ENCODE data around the gene MRNIP.

MRNIP gene, protein sequence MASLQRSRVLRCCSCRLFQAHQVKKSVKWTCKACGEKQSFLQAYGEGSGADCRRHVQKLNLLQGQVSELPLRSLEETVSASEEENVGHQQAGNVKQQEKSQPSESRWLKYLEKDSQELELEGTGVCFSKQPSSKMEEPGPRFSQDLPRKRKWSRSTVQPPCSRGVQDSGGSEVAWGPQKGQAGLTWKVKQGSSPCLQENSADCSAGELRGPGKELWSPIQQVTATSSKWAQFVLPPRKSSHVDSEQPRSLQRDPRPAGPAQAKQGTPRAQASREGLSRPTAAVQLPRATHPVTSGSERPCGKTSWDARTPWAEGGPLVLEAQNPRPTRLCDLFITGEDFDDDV

DNA sequence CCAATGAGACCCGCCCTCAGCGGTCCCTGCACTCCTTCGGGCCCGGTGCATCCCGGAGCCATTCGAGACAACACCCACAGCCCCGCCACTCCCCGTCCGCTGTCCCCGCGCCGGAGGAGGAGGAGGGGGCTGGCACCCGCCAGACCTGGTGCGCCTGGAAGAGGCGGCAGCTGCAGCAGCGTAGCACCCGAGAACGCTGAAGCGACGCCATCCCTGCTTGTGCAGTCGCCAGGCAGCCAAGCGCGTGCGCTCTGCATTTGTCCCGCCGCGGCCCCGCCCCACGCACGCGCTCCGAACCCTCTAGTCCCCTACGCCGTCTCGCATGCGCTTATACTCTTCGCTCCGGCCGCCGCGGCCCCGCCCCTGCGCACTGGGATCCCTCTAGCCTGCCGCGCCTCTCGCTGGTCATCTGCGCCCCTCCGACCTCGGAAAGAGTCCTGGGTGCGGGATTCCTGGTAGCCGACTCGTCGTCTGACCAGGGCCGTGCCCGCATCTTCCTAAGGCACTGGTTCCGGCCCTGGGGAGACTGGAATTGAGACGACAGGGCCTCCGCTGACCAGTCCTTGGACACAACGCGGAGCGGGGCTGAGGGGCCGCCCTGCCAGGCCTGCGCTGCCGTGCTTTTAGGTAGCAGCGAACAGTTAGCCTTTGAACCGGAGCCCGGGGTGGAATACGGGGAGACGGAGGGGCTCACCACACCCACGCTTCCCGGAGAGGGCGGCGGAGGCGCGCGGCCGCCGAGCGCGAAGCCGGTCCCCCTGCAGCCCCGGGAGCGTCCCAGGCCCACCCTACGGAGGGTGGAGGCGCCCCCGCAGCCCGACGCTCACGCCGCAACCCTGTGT lies at the start of gene MRNIP:
MRNIP (minus strand) TSS at position 232 of the 842 bp plus-strand sequence; CDS start at position 211, 21 bp downstream.
- peak; percentile 88 to 93 for DNase-seq (ENCODE audit: low read depth in 2 of 2)

DNA sequence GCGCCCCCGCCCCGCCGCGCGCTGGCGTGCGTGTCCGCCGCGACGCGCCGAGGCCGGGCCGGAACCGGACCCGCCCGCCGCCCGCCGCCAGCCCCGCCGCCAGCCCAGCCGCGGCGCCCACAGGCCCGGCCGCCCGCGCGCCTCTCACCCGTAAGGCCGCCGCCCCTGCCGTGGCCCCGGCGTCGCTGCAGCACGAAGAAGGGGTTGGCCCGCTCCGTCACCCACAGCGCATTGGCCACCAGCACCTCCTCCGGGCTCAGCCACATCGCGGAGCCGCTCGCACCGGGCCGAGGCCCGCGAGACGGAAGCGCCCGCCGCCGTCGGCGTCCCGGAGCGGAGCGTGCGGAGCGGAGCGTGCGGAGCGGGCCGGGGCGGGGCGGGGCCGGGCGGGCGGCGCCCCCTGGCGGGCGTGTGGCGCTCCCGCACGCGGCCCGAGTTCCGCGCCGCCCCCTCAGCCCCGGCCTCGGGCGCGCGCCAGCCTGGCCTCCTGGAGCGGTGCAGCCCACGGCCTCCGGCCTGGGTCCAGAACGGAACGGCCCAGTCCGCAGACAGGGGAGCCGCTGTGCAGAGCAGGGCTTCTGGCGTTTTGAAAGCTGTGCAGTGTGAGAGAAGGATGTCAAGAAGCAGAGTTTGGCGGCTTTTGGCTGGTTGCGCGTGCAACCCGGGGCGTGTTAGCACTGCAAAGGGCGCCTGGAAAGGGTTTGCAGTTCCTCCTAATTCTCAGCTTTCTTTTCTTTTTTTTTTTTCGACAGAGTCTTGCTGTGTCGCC lies 49.1 kb upstream of the MRNIP start, which contains the start of gene TBC1D9B:
TBC1D9B (minus strand) TSS at position 342 of the 769 bp plus-strand sequence; CDS start at position 266, 76 bp downstream.
- DNase-seq (ENCODE audit: low read depth in 2 of 2) = peak; percentile 51 to 61

DNA sequence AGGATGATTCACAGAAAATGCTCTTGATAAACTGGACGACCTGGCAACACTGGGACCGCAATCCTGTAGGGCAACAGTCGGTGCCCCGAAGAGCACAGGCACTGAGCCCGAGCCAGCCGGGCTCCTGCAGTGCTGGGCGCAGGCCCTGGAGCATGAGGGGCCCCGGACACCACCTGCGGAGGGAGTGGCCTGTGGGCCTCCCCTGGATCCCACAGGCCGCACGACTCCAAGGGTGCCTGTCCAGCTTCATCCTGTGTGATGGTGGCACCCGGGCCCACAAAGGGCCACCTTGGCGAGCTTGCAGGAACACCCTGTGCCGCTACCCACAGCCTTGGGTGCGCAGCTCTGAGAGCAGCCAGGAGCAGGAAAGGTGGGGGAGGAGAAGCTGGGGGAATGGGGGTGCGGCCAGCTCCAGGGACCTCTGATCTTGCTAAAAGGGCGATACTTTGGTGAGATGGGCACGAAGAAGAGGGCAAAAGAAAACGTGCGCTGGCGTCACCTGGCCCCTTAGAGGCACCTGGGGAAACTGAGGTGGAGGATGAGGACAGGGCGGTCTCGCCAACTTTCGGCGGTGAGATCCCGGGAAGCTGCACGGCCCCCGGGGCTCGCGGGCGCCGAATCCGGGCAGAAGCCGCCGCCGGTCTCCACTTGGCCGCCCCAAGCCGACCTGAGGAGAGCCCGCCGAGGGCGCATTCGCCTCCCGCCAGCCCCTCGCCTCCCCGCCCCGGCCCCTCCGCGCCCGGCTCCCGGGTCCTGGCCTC lies 48.4 kb upstream of the MRNIP start:
- DNase-seq (ENCODE audit: low read depth in 2 of 2) = peak; percentile 13 to 19

DNA sequence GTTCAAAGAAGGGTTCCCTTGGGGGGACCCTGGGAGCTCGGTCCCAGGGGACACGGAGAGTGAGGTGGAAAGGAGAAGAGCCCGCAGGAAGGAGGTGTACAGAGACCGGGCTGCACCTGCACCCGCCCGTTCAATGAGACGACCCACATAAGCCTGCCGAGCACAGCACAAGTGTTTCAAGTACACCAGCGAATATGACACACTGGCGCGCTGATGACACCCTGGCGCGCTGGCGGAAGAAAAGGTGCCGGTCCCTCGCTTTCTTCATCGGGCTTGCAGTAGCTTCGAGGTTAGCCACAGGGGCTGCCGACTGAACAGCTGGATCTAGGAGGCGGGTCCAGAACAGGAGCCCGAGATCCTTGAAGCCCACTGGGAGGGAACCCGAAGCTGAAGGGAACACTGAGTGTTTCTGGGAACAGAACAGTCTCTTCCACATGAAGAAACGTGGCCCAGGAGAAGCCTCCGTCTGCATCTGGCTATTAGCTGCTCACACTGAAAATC lies 47.7 kb upstream of the MRNIP start:
- no peak for DNase-seq (ENCODE audit: low read depth in 2 of 2)

DNA sequence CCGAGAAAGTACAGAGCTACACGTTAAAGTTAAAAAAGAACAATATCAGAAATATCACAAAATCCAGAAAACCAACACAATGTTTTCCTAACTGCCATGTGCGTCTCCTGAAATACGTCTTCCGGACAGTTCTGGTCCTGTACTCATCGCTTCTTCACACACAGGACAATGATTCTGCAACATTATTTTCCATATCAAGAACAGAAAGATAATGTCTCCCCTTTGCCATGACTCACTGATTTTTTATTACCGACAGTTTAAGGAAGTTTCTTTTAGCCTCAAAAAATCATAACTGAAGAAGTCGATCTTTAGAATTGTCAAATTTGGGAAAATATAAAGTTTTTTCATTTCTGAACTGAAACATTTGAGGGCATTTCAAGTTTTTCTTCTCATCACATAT lies 46.5 kb upstream of the MRNIP start:
- no peak for DNase-seq (ENCODE audit: low read depth in 2 of 2)

DNA sequence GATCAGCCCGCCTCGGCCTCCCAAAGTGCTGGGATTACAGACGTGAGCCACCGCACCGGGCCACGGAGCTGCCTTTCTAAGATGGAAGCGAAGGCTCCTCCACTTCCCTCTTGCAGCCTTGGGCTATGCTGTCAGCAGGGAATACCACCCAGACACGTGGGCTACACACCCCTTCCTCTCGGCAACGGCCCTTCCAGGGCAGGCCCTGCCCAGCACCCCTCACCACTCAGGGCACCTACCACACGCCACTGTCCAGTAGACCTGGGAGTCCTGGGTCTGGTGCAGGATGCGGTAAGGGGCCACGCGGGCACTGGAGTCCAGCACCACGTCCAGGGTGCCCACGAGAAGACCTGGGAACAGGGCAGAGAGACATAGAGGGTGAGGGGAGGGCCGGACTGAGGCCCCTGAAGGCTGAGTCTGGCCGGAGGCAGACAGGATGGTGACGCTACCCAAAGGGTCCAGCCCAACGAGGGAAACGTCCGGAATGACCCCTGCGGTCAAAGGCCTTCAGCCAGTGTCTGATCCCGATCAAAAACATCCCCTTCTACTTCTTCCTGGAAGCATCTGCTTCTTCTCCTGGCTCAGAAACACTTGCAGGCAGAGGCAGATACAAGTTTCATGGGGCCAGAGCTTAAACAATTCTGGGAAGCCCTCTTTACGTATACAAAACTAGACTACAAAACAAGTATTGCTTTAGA lies 46.0 kb upstream of the MRNIP start:
- no peak for DNase-seq (ENCODE audit: low read depth in 2 of 2)

DNA sequence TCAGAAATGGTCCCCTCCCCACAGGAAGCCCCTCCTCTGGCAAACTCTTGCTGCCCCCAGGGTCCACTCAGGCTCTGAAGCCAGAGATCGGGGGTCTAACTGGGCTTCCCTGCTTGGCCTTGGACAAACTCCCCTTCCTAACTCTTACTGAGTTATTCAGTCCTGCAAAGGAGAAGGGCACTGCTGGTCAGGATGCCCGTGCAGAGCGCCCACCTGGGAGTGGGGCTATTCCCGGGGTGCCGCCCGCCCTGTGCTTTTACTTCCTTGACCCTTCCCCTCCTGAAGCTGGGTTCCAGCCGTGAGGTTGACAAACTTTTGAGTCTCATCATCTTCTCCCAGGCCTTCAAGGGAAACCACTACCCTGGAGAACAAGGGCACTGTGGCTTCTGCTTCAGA lies 44.1 kb upstream of the MRNIP start:
- DNase-seq (ENCODE audit: low read depth in 2 of 2) = no peak

DNA sequence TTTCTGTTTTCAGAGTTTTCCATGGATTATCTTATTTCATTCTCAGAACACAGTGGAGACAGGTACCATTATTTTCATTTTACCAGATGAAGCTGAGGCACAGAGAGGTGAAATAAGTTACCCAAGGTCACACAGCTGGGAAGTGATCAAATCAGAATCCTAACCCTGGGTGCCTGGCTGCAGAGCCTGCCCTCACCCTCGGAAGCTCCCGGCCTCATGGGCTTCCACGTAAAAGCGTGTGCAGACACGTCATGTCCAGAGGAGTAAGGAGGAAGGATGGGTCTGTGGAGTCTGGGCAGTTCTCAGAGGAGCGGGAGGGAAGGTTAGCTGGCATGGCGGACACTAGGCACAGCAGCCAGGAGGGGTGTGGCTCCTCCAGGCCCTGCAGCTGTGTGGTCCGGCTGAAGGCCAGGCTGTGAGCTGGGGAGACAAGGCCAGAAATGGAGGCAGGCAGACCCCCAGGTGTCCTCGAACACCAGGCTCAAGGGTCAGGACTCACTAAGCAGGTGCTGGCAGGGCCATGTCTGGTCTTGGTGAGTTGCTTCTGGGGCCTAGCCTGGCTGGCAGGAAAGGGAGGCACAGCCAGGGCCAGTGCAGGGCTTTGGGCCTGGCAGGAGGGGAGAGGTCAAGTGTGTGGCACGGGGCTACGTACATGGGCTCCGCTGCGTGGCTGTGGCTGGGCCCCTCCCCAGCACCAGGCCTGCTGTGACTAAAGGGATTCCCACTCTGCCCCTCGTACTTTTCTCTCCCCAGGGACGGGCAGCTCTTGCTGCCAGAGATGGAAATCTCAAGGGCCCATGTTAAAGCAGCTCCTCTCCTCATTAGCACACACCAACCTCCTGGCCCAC lies 43.5 kb upstream of the MRNIP start:
- no peak for DNase-seq (ENCODE audit: low read depth in 2 of 2)

DNA sequence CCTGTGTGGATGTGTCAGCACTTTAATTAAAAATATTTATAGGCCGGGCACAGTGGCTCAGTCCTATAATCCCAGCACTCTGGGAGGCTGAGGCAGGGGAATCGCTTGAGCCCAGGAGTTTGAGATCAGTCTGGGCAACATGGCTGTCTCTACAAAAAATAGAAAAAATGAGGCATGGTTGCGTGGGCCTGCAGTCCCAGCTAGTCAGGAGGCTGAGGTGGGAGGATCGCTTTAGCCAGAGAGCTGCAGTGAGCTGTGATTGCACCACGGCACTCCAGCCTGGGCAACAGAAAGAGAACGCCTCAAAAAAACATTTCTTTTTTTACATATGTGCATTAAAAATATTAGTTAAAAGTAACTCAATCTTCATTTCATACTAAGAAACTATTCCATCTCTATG lies 42.8 kb upstream of the MRNIP start:
- no peak for DNase-seq (ENCODE audit: low read depth in 2 of 2)

DNA sequence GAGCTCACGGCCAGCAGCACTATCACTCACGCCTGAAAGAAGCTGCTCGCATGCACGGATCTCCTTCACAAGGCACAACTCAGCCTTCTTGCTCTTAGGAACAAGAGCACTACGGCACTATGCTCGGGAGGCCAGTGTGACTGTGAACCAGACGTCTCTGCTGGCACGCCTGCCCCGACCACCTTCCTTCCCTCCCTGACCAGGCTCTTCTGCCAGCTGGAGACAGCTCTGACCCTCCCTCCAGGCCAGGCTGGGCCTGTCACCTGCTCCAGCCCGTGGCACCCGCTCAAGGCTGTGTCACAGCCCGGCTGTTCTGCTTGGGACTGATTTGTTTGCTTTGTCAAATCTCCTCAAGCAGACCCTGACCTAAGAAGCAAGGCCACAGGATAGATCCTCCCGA lies 42.1 kb upstream of the MRNIP start:
- no peak for DNase-seq (ENCODE audit: low read depth in 2 of 2)

DNA sequence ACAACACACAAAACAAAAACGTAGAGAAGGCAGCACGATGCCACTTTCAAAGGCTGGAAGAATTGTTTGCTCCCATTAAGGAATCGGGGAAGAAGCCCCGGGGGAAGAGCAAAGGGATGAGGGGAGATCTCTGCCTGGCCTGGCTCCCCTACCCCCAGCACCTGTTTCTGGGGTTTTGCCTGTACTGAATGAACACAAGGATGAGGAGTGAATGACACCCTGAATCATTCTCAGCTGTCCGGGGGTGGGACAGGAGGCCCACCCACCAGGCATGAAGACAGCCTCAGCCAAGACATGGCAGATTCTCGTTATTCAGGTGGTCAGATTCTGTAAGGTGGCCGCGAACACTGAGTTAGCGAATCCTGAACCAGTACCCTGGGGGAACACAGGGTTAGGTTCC lies 41.6 kb upstream of the MRNIP start:
- DNase-seq (ENCODE audit: low read depth in 2 of 2) = no peak

DNA sequence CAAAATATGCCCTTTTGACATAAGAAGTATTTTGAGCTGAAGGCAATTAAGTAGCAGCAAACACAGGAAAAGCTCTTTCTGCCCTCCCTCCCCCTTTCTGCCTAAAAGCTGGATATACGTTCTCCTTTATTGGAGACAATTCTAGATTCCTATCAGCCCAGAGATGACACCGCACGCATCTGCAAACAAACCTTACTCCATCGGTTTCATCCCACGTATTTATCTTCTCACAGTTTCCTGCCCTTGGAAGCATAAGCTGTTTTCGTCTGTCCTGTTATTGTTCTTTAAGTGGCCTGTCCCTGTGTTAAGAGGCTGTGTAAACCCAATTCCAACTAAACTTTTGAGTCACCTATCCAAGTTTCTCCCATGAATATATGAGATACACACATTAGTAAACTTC lies 37.2 kb upstream of the MRNIP start:
- DNase-seq (ENCODE audit: low read depth in 2 of 2) = no peak

DNA sequence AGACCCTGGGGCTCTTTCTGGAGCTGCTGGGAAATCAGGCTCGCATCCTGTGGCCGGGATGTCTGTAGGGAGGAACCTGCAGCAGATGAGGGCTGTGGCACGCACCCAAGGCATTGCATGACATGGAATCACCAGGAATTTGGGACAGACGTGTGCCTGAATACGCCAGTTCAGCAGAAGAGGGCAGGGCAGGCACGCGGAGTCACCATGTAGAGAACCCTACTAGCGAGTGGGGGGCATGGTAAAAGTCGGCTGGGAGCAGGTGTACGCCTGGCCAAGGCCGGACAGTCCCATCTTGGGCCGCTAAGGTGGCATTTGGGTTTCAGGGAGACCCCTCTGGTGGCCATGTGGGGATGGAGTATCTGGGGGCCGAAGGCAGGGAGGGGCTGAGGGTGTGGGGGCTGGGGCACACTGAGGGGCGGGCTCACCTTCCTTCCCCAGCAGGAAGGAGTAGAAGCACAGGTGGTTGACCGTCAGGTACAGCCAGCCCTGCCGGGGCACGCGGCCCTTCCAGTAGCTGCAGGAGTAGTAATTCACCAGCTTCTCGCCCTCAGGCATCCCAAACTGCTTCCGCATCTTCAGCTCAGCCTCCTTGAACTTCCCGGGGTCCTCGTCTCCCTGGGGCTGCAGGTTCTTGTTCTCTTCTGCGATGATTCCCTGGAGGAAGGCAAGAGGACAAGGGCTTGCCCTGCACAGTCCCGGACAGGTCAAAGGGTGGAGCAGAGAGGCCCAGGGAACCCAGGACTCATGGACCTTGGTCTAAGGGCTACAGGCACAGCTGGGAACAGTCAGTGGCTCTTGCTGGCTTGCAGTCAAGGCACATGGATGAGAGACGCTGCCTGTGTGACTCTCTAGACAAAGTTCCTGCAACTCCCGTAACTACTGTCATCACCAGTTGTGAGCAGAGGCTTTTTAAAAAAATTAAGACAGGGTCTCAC lies 35.6 kb upstream of the MRNIP start:
- DNase-seq (ENCODE audit: low read depth in 2 of 2) = no peak

DNA sequence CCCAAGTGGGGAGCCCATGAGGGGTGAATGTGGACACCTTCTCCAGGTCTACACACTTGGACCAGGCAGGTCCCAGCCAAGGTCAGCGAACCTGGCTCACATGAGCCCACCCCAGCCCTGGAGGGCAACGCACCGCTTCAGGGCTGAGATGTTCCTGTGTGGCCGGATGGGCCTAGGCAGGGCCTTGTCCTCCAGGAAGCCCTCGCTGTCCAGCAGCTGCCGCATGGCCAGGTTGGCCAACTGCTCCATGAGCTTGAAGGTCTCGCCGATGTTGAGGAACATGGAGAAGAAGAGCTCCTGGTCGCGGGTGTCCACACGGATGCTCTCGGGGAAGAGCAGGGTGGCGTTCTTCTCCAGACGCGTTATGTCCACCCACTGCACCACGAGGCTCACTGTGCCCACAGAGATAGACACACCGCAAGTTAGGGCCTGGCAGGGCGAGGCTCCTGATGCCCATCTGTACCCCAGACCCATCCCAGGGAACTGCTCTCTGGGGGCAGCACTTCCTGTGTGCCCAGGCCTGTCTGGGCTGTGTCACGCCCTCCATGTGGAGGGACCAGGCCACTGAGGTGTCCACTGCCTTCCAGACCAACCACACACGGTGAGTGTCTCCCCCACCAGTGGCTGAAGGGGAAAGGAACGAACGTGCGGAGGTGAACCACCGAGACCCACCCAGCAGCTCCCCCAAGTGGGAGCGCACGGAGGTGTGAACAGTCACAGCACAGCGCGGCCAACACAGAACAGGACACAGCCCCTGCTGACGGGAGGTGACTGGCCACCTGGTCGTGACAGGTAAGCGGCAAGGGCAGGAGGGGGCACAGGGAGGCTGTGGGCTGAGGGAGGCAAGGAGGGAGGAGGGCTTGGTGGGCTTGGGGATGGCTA lies 34.7 kb upstream of the MRNIP start:
- DNase-seq (ENCODE audit: low read depth in 2 of 2) = no peak

DNA sequence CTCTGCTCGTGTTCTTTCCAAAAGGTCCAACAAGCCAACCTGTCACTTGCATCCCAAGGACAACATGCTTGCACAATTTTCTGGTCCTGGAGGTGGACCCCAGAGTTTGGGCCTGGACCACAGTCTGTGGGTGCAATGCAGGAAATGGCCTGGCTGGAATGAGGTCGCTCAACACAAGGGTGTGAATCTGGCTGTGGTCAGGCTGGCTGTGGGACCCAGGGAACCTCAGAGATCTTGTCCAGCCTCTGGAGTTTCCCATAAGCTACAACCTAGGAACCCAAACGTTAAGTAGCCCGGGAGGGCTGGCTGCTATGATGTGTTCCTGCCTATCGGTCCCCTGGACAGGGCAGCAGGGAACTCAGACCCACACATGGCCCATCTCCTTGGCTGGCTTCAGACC lies 33.6 kb upstream of the MRNIP start:
- no peak for DNase-seq (ENCODE audit: low read depth in 2 of 2)

DNA sequence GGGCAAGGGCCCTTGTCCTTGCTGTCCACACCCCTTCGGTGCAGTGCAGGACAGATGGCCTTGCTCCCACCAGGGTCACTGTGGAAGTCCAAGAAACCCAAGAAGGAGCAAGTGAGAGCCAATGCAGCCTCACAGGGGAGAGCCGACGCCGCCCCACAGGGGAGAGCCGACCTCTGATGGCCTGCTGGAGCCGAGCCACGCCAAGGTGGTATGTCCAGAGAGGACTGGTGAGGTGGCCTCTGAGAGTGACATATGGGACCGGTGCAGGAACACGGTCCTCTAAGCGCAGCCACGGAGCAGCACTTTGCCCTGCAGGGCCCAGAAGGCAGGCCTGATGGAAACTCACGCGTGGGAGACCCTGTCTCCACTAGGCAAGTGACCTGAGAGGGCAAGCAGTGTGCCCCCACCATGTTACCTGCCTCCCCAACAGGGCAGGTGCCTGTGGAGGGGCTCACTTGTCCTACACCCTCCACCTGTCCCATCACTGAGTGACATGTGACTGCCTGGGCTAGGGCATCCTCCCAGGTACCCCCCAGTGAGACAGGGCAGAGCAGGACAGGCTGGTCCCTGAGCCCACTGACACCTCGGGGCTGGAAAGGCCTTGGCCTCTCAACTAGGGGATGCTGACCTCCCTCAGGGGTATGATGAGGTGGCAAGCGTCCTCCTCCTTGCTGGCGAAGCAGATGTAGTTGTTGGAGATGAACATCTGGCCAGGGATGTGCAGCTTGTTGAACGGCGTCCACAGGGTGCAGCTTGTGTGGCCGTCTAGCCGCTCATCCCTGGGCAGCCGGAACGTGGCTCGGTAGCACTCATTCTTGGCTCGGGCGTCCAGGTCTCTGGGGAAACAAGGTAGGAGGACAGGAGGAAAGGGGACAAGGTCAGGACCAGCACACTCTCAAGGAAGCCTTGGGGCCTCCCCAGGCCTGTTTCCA lies 32.4 kb upstream of the MRNIP start:
- no peak for DNase-seq (ENCODE audit: low read depth in 2 of 2)
